GM12892 (cell line): ENCODE measurements around the gene CALML5.

Experiments used
- POLR2A ChIP-seq: IDR thresholded peaks from 2 replicates; pipeline ENCODE4 v1.6.1; 2011; ENCODE audit warnings: low read depth, low read length, control low read depth
- TAF1 ChIP-seq: IDR thresholded peaks from 2 replicates; pipeline ENCODE4 v1.6.1; 2011; ENCODE audit warnings: low read depth, mild to moderate bottlenecking, control low read depth, low read length, borderline replicate concordance

DNA sequence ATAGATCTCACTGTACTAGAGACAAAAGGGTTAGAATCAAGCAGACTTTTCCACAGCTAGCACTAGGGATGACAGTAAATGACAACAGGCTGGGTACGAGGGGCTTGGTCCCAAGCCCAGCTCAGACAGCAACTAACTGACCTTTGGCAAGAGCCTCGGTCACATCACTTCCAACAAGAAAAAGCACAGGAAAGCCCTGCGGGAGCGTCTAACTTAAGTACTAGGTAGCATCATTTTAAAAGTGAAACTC lies 48.2 kb upstream of the CALML5 start:
- TF ChIP-seq TAF1 (no peak), POLR2A (no peak)
